Activated CD4-positive, alpha-beta T cell treated with anti-CD3 and anti-CD28 coated beads, Interleukin-2, amount 10 ng/mL, durations not matched to agents 24 days and 14 days (primary cell): ENCODE results near the gene SOX13. TPM values are rescaled to one million over a fixed set of nuclear protein-coding genes. Genes with fewer than 3 reads are reported as not detected.

Experiments used
- DNase-seq: peaks from one replicate; pipeline ENCODE4 v3.0.0; 2022
- H3K27ac Mint-ChIP-seq: one replicate; pipeline ENCODE4 v1.8.0; 2022; ENCODE audit warnings: mild to moderate bottlenecking, mixed read lengths
- H3K27me3 Mint-ChIP-seq: one replicate; pipeline ENCODE4 v1.8.0; 2022; ENCODE audit warnings: mixed read lengths
- H3K36me3 Mint-ChIP-seq: one replicate; pipeline ENCODE4 v1.8.0; 2022; ENCODE audit warnings: low read depth, mild to moderate bottlenecking, mixed read lengths
- H3K4me1 Mint-ChIP-seq: one replicate; pipeline ENCODE4 v1.8.0; 2021; ENCODE audit warnings: mixed read lengths
- H3K4me3 Mint-ChIP-seq: one replicate; pipeline ENCODE4 v1.8.0; 2022; ENCODE audit warnings: mild to moderate bottlenecking, moderate library complexity, mixed read lengths
- H3K9me3 Mint-ChIP-seq: one replicate; pipeline ENCODE4 v1.8.0; 2021; ENCODE audit warnings: mixed read lengths
- intact Hi-C: fragments of 100-400 bp; cut with micrococcal nuclease; formaldehyde crosslinking; loops from one replicate; pipeline ENCODE4 v1.15.1; 2023
- total RNA-seq: library from RNA; stranded (reverse); gene quantifications from 2 replicates; pipeline ENCODE4 v1.2.3, GENCODE V29; 2022

Gene SOX13
- total RNA-seq, 1 donor from 2014 or later, result not detected

- H3K27ac Mint-ChIP-seq, result no peak overlapping the region
- no peaks in the 10 kb centered on the region for H3K9me3 Mint-ChIP-seq
- H3K4me3 Mint-ChIP-seq, result peak overlapping the region; percentile 72
- intact Hi-C loops, result no loop called here
- peaks cover 77% of the 10 kb centered on the region for H3K27me3 Mint-ChIP-seq
- peaks cover 9% of the 10 kb centered on the region for H3K4me1 Mint-ChIP-seq
- no peak for DNase-seq
- H3K36me3 Mint-ChIP-seq, result no peaks in the 10 kb centered on the region
Observed at GRCh38 chr1:204074274-204075138, 1.6 kb downstream of the SOX13 start.

GRCh38 chr1:204075139-204075521 lies 2.2 kb downstream of the SOX13 start:
- Mint-ChIP-seq H3K4me1 (peaks cover 9% of the 10 kb centered on the region), H3K36me3 (no peaks in the 10 kb centered on the region), H3K9me3 (no peaks in the 10 kb centered on the region), H3K27ac (no peak overlapping the region), H3K4me3 (peak overlapping the region; percentile 72), H3K27me3 (peaks cover 71% of the 10 kb centered on the region)
- DNase-seq, result no peak
- intact Hi-C loops, result no loop called here

GRCh38 chr1:204075890-204076846 lies 3.3 kb downstream of the SOX13 start:
- H3K36me3 Mint-ChIP-seq, result no peaks in the 10 kb centered on the region
- H3K27me3 Mint-ChIP-seq, result peaks cover 64% of the 10 kb centered on the region
- no peaks in the 10 kb centered on the region for H3K9me3 Mint-ChIP-seq
- DNase-seq, result no peak
- H3K4me3 Mint-ChIP-seq, result no peak overlapping the region
- peaks cover 9% of the 10 kb centered on the region for H3K4me1 Mint-ChIP-seq
- no peak overlapping the region for H3K27ac Mint-ChIP-seq
- intact Hi-C loops, result no loop called here

- Mint-ChIP-seq H3K9me3 (no peaks in the 10 kb centered on the region), H3K4me3 (no peak overlapping the region), H3K27me3 (peaks cover 57% of the 10 kb centered on the region), H3K4me1 (peaks cover 9% of the 10 kb centered on the region), H3K36me3 (no peaks in the 10 kb centered on the region), H3K27ac (no peak overlapping the region)
- intact Hi-C loops, result no loop called here
- DNase-seq, result no peak
Observed at GRCh38 chr1:204076891-204077290, 4.0 kb downstream of the SOX13 start.

GRCh38 chr1:204077979-204078696 lies 5.2 kb downstream of the SOX13 start:
- Mint-ChIP-seq H3K4me1 (peaks cover 7% of the 10 kb centered on the region), H3K9me3 (no peaks in the 10 kb centered on the region), H3K27me3 (peaks cover 46% of the 10 kb centered on the region), H3K27ac (no peak overlapping the region), H3K4me3 (no peak overlapping the region), H3K36me3 (no peaks in the 10 kb centered on the region)
- intact Hi-C loops, result no loop called here
- DNase-seq, result no peak

GRCh38 chr1:204079608-204079999 lies 6.7 kb downstream of the SOX13 start:
- intact Hi-C loops, result no loop called here
- Mint-ChIP-seq H3K4me3 (no peak overlapping the region), H3K9me3 (no peaks in the 10 kb centered on the region), H3K27me3 (peaks cover 36% of the 10 kb centered on the region), H3K27ac (no peak overlapping the region), H3K36me3 (no peaks in the 10 kb centered on the region), H3K4me1 (peaks cover 5% of the 10 kb centered on the region)
- DNase-seq, result no peak

GRCh38 chr1:204080163-204080903 lies 7.4 kb downstream of the SOX13 start:
- H3K9me3 Mint-ChIP-seq, result no peaks in the 10 kb centered on the region
- H3K4me3 Mint-ChIP-seq, result no peak overlapping the region
- intact Hi-C loops, result no loop called here
- no peaks in the 10 kb centered on the region for H3K36me3 Mint-ChIP-seq
- DNase-seq, result no peak
- no peaks in the 10 kb centered on the region for H3K4me1 Mint-ChIP-seq
- H3K27me3 Mint-ChIP-seq, result peaks cover 32% of the 10 kb centered on the region
- H3K27ac Mint-ChIP-seq, result no peak overlapping the region

GRCh38 chr1:204081164-204081790 lies 8.4 kb downstream of the SOX13 start:
- H3K36me3 Mint-ChIP-seq, result no peaks in the 10 kb centered on the region
- intact Hi-C loops, result no loop called here

GRCh38 chr1:204081791-204082513 lies 9.0 kb downstream of the SOX13 start:
- no peaks in the 10 kb centered on the region for H3K36me3 Mint-ChIP-seq
- intact Hi-C loops, result no loop called here
- DNase-seq, result no peak
- H3K4me1 Mint-ChIP-seq, result no peaks in the 10 kb centered on the region
- peaks cover 16% of the 10 kb centered on the region for H3K27me3 Mint-ChIP-seq
- H3K4me3 Mint-ChIP-seq, result no peak overlapping the region
- H3K27ac Mint-ChIP-seq, result no peak overlapping the region
- H3K9me3 Mint-ChIP-seq, result no peaks in the 10 kb centered on the region

More at GRCh38 chr1:204081164-204081790, 8.4 kb downstream of the SOX13 start:
- no peak overlapping the region for H3K27ac Mint-ChIP-seq
- H3K27me3 Mint-ChIP-seq, result peaks cover 22% of the 10 kb centered on the region
- H3K9me3 Mint-ChIP-seq, result no peaks in the 10 kb centered on the region
- H3K4me3 Mint-ChIP-seq, result no peak overlapping the region
- H3K4me1 Mint-ChIP-seq, result no peaks in the 10 kb centered on the region
- no peak for DNase-seq

- H3K9me3 Mint-ChIP-seq, result no peaks in the 10 kb centered on the region
- intact Hi-C loops, result no loop called here
- no peak overlapping the region for H3K27ac Mint-ChIP-seq
- no peaks in the 10 kb centered on the region for H3K36me3 Mint-ChIP-seq
- H3K4me3 Mint-ChIP-seq, result no peak overlapping the region
- H3K27me3 Mint-ChIP-seq, result peaks cover 5% of the 10 kb centered on the region
- H3K4me1 Mint-ChIP-seq, result no peaks in the 10 kb centered on the region
- DNase-seq, result no peak
Observed at GRCh38 chr1:204083491-204083890, 10.6 kb downstream of the SOX13 start.

GRCh38 chr1:204084247-204084772 lies 11.4 kb downstream of the SOX13 start:
- Mint-ChIP-seq H3K27me3 (peaks cover 2% of the 10 kb centered on the region), H3K4me1 (no peaks in the 10 kb centered on the region), H3K36me3 (no peaks in the 10 kb centered on the region), H3K4me3 (no peak overlapping the region), H3K9me3 (no peaks in the 10 kb centered on the region), H3K27ac (no peak overlapping the region)
- intact Hi-C loops, result no loop called here
- no peak for DNase-seq

- H3K27ac Mint-ChIP-seq, result no peak overlapping the region
- H3K4me1 Mint-ChIP-seq, result no peaks in the 10 kb centered on the region
- no peak overlapping the region for H3K4me3 Mint-ChIP-seq
- H3K36me3 Mint-ChIP-seq, result no peaks in the 10 kb centered on the region
- H3K27me3 Mint-ChIP-seq, result peaks cover 2% of the 10 kb centered on the region
- intact Hi-C loops, result no loop called here
- no peaks in the 10 kb centered on the region for H3K9me3 Mint-ChIP-seq
- no peak for DNase-seq
Observed at GRCh38 chr1:204085876-204086275, 13.0 kb downstream of the SOX13 start.
